Heart right ventricle (tissue), 16 donors: ENCODE measurements around the gene SPIRE2. TPM values are rescaled to one million over a fixed set of nuclear protein-coding genes. Genes with fewer than 3 reads are reported as not detected.

Source experiments
- ATAC-seq, 8 donors: fragments of 200-7000 bp; cut with Tn5 transposase; one replicate each; pipeline ENCODE4 v1.9.1; 2020; ENCODE audit warnings: mild to moderate bottlenecking in 8 of 8, moderate library complexity in 8 of 8, moderate number of reproducible peaks in 1 of 8
- DNase-seq, 2 donors: peaks; one replicate each; pipeline ENCODE4 v3.0.0-alpha.2; 2020
- H3K27ac ChIP-seq, 10 donors: fragments of 200-600 bp; sonication (generic) in 2 of 10; one replicate each; pipeline versions ENCODE4 v1.5.0 to v1.8.0; 2020 to 2022; ENCODE audit warnings: mild to moderate bottlenecking in 3 of 10
- H3K27me3 ChIP-seq, 7 donors: fragments of 200-600 bp; one replicate each; pipeline ENCODE4 v1.8.0; 2021 to 2022; ENCODE audit warnings: mild to moderate bottlenecking in 2 of 7
- H3K36me3 ChIP-seq, 9 donors: fragments of 200-600 bp; sonication (generic) in 1 of 9; one replicate each; pipeline versions ENCODE4 v1.5.0 to v1.8.0; 2020 to 2022; ENCODE audit warnings: mild to moderate bottlenecking in 2 of 9
- H3K4me1 ChIP-seq, 9 donors: fragments of 200-600 bp; sonication (generic) in 1 of 9; one replicate each; pipeline versions ENCODE4 v1.5.0 to v1.8.0; 2020 to 2022; ENCODE audit warnings: mild to moderate bottlenecking in 4 of 9
- H3K4me3 ChIP-seq, 10 donors: fragments of 200-600 bp; sonication (generic) in 2 of 10; one replicate each; pipeline versions ENCODE4 v1.5.0 to v1.8.0; 2020 to 2022; ENCODE audit warnings: mild to moderate bottlenecking in 7 of 10, moderate library complexity in 2 of 10
- H3K9me3 ChIP-seq, 11 donors: fragments of 200-600 bp in 10 of 11; sonication (generic) in 2 of 11; one replicate each; pipeline versions ENCODE4 v1.5.0 to v1.8.0; 2013 to 2022; ENCODE audit warnings: mild to moderate bottlenecking in 2 of 11, control low read depth in 1 of 11, moderate library complexity in 1 of 11
- CTCF ChIP-seq, 9 donors: fragments of 200-600 bp; sonication (generic) in 2 of 9; IDR thresholded peaks; one replicate each; pipeline versions ENCODE4 v1.5.0 to v1.8.0; 2021 to 2022; ENCODE audit warnings: antibody characterized with exemption in 9 of 9, mild to moderate bottlenecking in 5 of 9, moderate library complexity in 1 of 9
- WGBS, 2 donors: extraction: QIAGEN DNeasy Blood & Tissue Kit; methylation state at CpG; one replicate each; pipeline ENCODE4 v1.1.7; 2013; ENCODE audit warnings: inconsistent platforms in 1 of 2; 5-methylcytosine and 5-hydroxymethylcytosine counted together
- intact Hi-C, 10 donors: fragments of 100-400 bp; cut with DNase I; formaldehyde crosslinking; loops; one replicate each; pipeline versions ENCODE4 v1.11.1 to v1.14.2; 2022
- polyA plus RNA-seq, 2 donors: library from polyadenylated mRNA; stranded (reverse); fragments of 200-250 nt; gene quantifications; one replicate each; pipeline ENCODE4 v1.2.3, GENCODE V29; 2013
- total RNA-seq, 10 donors: library from RNA; stranded (reverse); fragmentation: NEBNext Ultra II Directional in 3 of 10; extraction: Animal tissue kit (Norgen Biotek cat#: 25700) in 3 of 10; gene quantifications; one replicate each; pipeline versions ENCODE4 v1.2.1 to v1.2.4, GENCODE V29; 2021 to 2023
- donor health status: Arrhythmogenic right ventricular cardiomyopathy.
- donor health status: ischemic (EF 13 %, LVEDD 7.1; RV severe dilation, severe dysfunction).
- donor health status: healthy with polysubstance abuse.
- donor health status: DM: no; HTN: yes; CAD: no.
- donor health status: DM: no; HTN: no; CAD: no.
- donor health status: ischemic (EF 25% LVEDD 6.9; RV normal size, moderate dysfunction).
- donor health status: ischemic (EF 25% LVEDD 5.7; RV mildly dilated, moderate dysfunction).
- donor health status: healthy.
- donor health status: DM: yes; HTN: yes; CAD: no.
- donor health status: Ischemic cardiomyopathy.
- donor health status: ischemic (EF 35%, LVEDD 5.7; RV mildly dilated, moderate dysfunction).
- donor health status: nonischemic (EF 11% LVEDD 7.7; RV severe dilation, severe dysfunction).
- donor health status: DM: yes; HTN: yes; CAD: no.
- donor health status: PGD.
- donor health status: ischemic (EF 29% LVEDD 5.4; RV normal size, mild dysfunction).
- donor health status: nonischemic (EF 23%, LVEDD 6.1; RV moderate dilation, normal function).

SPIRE2 gene
- total and polyA plus RNA-seq, 12 donors = 0.46 to 1.9 (median 1.2) TPM

- DNase-seq = no peak
- 91 to 92% methylated on average over 28 of the region's 28 CpGs for WGBS, 2 donors
- Histone ChIP-seq H3K27me3 (no peaks in the 10 kb centered on the region), H3K4me3 (no peak overlapping the region), H3K27ac (no peak overlapping the region), H3K4me1 (no peaks in the 10 kb centered on the region), H3K9me3 (no peaks in the 10 kb centered on the region), H3K36me3 (peaks cover 6 to 96% (median 64%) of the 10 kb centered on the region in 9 donors)
- ATAC-seq = no peak
- intact Hi-C loops = loop anchor here in 1 of 10 donors (10.0 kb wide), 1 partner anchor 71 kb away; no protein-coding TSS in a partner anchor
- no peak for TF ChIP-seq CTCF (IDR thresholded peaks at IDR 0.05)
These were observed 55.2 kb downstream of the SPIRE2 start for GRCh38 chr16:89883346-89884040.

- peaks cover 6 to 96% (median 59%) of the 10 kb centered on the region in 9 donors for H3K36me3 ChIP-seq
- no peaks in the 10 kb centered on the region for H3K27me3 ChIP-seq
- no peak overlapping the region for H3K27ac ChIP-seq
- H3K9me3 ChIP-seq = no peaks in the 10 kb centered on the region
- no peak overlapping the region for H3K4me3 ChIP-seq
- WGBS, 2 donors = 97 to 99% methylated on average over 8 of the region's 8 CpGs
- DNase-seq (no peak), ATAC-seq (peak in 1 of 8 donors; percentile 24)
- intact Hi-C loops = loop anchor here in 1 of 10 donors (10.0 kb wide), 1 partner anchor 71 kb away; no protein-coding TSS in a partner anchor
- TF ChIP-seq CTCF (IDR thresholded peaks at IDR 0.05) = no peak
- no peaks in the 10 kb centered on the region for H3K4me1 ChIP-seq
These were observed 55.8 kb downstream of the SPIRE2 start for GRCh38 chr16:89884041-89884421.

- no peak for TF ChIP-seq CTCF (IDR thresholded peaks at IDR 0.05)
- Histone ChIP-seq H3K4me1 (peaks cover 0 to 10% (median 0%) of the 10 kb centered on the region in 9 donors), H3K36me3 (peaks cover 6 to 100% (median 71%) of the 10 kb centered on the region in 9 donors), H3K4me3 (no peak overlapping the region), H3K27ac (no peak overlapping the region), H3K9me3 (no peaks in the 10 kb centered on the region), H3K27me3 (no peaks in the 10 kb centered on the region)
- WGBS, 2 donors = 96% methylated on average over 14 of the region's 14 CpGs
- ATAC-seq (no peak), DNase-seq (no peak)
- intact Hi-C loops = loop anchor here in 1 of 10 donors (10.0 kb wide), 1 partner anchor 68 kb away; no protein-coding TSS in a partner anchor
These were observed 59.0 kb downstream of the SPIRE2 start for GRCh38 chr16:89887243-89887642.

- no peak for TF ChIP-seq CTCF (IDR thresholded peaks at IDR 0.05)
- DNase-seq (no peak), ATAC-seq (no peak)
- Histone ChIP-seq H3K4me3 (no peak overlapping the region), H3K36me3 (peaks cover 0 to 100% (median 74%) of the 10 kb centered on the region in 9 donors), H3K4me1 (peaks cover 0 to 10% (median 0%) of the 10 kb centered on the region in 9 donors), H3K27me3 (no peaks in the 10 kb centered on the region), H3K9me3 (no peaks in the 10 kb centered on the region), H3K27ac (no peak overlapping the region)
- 84 to 89% methylated on average over 9 of the region's 9 CpGs for WGBS, 2 donors
- intact Hi-C loops = no loop called here
These were observed 61.9 kb downstream of the SPIRE2 start for GRCh38 chr16:89890200-89890599.
